HG03064 (cell line): Measurements from ENCODE around the gene PROSER3.

Source experiments
- ATAC-seq: cut with Tn5 transposase; IDR thresholded peaks from one replicate; pipeline ENCODE4 v1.9.1; 2021; ENCODE audit warnings: low read depth; ENCODE audit not compliant: unreplicated experiment

The PROSER3 gene

DNA sequence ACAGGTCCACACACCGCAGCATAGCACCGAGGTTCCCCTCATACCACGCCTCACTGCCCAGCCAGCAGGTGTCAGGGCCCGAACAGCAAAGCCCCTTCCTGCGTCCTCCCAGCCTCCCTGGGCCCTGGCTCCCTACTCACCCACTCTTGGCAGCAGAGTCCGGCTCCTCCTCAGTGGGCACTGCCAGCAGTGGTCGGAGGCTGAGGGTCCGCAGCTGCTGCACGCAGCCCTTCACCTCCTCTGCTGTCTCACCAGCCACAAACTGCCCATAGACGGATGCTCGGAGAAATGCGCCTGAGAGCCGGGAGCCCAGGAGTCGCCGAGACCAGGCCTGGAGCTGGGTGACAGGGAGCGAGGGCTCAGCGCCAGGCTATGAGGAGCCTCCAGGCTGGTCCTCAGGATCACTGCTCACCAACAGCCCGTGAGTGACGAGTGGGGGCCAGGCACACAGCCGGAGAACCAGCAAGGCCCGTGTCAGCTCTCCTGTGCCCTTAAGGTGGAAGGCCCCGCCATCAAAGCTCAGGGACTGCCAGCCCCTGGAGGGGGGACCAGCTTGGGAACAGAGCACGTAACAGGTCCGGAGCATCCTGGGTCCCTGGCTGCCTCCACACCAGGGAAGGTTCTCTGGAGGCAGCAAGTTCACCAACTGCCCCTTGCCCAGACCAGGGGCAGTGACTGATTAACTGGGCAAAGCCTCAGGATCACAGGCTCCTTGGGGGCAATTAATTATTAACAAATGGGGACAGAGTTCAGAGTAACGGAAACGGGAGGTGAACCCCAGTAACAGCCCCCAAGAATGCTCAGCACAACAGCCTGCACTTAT is 54.5 kb downstream of the PROSER3 start, which contains the start of gene PRODH2:
TSS of gene PRODH2 (minus strand) at position 626 of the 823 bp plus-strand sequence. CDS start at position 586, 40 bp downstream.
- ATAC-seq: no peak

DNA sequence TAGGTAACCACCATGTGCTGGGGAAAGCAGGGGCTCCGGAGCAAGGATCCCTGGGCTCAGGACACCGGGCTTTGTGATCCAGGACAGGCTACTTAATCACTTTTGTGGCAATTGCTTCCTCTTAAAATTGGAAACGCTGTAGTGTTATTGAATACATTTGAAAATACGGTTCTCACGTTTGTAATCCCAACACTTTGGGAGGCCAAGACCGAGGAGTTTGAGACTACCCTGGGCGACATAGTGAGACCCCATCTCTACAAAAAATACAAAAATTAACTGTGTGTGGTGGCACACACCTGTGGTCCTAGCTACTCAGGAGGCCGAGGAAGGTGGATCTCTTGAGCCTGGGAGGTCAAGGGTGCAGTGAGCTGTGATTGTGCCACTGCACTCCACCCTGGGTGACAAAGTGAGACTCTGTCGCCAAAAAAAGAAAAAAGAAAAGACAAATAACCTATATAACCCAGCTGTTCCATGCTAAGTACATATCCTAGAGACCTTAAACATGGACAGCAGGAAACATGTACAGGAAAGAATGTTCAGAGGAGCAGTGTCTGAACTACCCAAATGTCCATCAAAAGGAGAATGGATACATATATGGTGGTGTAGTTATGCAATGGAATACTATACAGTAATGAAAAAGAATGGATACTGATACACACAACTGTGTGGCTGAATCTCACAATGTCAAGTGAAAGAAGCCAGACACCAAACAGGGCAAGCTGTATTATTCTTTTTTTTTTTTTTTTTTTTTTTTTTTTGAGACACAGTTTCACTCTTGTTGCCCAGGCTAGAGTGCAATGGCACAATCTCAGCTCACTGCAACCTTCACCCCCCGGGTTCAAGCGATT is 55.3 kb downstream of the PROSER3 start:
- ATAC-seq: no peak

DNA sequence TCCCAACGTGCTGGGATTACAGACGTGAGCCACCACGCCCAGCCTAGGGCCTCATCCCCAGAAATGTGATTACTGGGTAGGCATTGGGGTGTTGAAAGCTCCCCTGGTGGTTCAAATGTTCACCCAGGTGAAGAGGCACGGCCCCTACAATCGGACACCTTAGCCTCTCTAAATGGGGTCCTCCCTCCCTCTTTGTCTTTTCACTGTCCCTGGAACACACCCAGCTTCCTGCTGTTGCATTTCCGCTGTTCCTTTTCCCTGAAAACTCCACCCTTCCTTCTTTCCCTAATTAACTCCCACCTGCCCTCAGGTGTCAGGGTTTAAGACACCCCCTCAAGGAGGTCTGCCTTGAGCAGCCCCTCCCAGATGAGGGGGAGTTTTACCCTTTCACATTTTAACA is 58.3 kb downstream of the PROSER3 start:
- ATAC-seq: no peak

DNA sequence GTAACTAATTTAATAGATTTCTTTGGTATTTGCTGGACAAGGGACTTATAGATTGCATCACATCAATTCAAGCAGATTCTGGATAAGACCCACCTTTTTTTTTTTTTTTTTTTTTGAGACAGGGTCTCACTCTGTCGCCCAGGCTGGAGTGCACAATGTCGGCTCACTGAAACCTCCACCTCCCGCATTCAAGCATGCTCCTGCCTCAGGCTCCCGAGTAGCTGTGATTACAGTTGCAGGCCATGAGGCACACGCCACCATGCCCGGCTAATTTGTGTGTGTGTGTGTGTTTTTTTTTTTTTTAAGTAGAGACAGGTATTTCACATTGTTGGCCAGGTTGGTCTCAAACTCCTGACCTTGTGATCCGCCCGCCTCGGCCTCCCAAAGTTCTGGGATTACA is 58.9 kb downstream of the PROSER3 start:
- ATAC-seq: no peak

DNA sequence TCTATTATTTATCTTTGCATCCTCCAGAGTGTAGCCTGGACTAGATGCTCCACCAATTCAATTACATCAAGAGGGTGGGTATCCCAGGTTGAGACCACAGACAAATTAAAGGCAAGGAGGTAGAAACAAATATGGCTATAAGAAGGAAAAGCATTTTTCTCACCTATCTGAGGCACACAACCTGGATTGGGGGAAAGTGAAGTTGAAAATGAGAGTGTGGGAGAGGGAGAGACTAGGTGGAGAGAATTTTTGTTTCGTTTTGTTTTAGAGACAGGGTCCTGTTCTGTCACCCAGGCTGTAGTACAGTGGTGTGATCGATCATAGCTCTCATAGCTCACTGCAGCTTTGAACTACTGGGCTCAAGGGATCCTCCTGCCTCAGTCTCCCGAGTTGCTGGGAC is 60.5 kb downstream of the PROSER3 start:
- ATAC-seq: no peak
